ENCODE results near the gene BLZF1.
A peak's percentile ranks its signal among the peaks of the same experiment; 100 is the strongest.
"Not testable (repeated sequence)": the region's sequence is repeated elsewhere in the genome, so short reads cannot be mapped to it uniquely, and the experiment has no call there.

The BLZF1 gene

GRCh38 chr1:169367686-169368405 lies at the start of gene BLZF1, which contains the start of gene NME7:
BLZF1 (plus strand) TSS chr1:169368195; CDS start chr1:169369523, 1,328 bp downstream.
NME7 (minus strand) TSS chr1:169367797; CDS start chr1:169367710, 87 bp downstream.
- DNase-seq: peak; percentile 92

GRCh38 chr1:169318536-169319244 lies 49.3 kb upstream of the BLZF1 start:
- DNase-seq: no peak

GRCh38 chr1:169321539-169321938 lies 46.5 kb upstream of the BLZF1 start:
- DNase-seq: no peak

- DNase-seq: no peak
Measured at GRCh38 chr1:169322138-169322537, 45.9 kb upstream of the BLZF1 start.

- no peak for DNase-seq
Measured at GRCh38 chr1:169325117-169325516, 42.9 kb upstream of the BLZF1 start.

GRCh38 chr1:169326261-169326955 lies 41.6 kb upstream of the BLZF1 start:
- DNase-seq: no peak

- DNase-seq: no peak
Measured at GRCh38 chr1:169326956-169327268, 41.1 kb upstream of the BLZF1 start.

- DNase-seq: no peak
Measured at GRCh38 chr1:169327875-169328274, 40.1 kb upstream of the BLZF1 start.

- no peak for DNase-seq
Measured at GRCh38 chr1:169329383-169329782, 38.6 kb upstream of the BLZF1 start.

- no peak for DNase-seq
Measured at GRCh38 chr1:169330927-169331326, 37.1 kb upstream of the BLZF1 start.

GRCh38 chr1:169334727-169335126 lies 33.3 kb upstream of the BLZF1 start:
- DNase-seq: not testable (repeated sequence)

- DNase-seq: not testable (repeated sequence)
Measured at GRCh38 chr1:169336947-169337715, 30.9 kb upstream of the BLZF1 start.

- DNase-seq: no peak
Measured at GRCh38 chr1:169338617-169339016, 29.4 kb upstream of the BLZF1 start.

- no peak for DNase-seq
Measured at GRCh38 chr1:169339773-169340172, 28.2 kb upstream of the BLZF1 start.

- DNase-seq: no peak
Measured at GRCh38 chr1:169340882-169341281, 27.1 kb upstream of the BLZF1 start.

- DNase-seq: not testable (repeated sequence)
Measured at GRCh38 chr1:169342096-169342495, 25.9 kb upstream of the BLZF1 start.

GRCh38 chr1:169345511-169345910 lies 22.5 kb upstream of the BLZF1 start:
- no peak for DNase-seq

GRCh38 chr1:169346036-169346589 lies 21.9 kb upstream of the BLZF1 start:
- DNase-seq: no peak

- no peak for DNase-seq
Measured at GRCh38 chr1:169347688-169348382, 20.2 kb upstream of the BLZF1 start.

GRCh38 chr1:169348383-169349036 lies 19.5 kb upstream of the BLZF1 start:
- no peak for DNase-seq

- DNase-seq: no peak
Measured at GRCh38 chr1:169360415-169360814, 7.6 kb upstream of the BLZF1 start.

GRCh38 chr1:169361281-169361680 lies 6.7 kb upstream of the BLZF1 start:
- DNase-seq: no peak
